Parathyroid adenoma (tissue), 2 donors: ENCODE results near the gene PACRG.

Experiments used
- H2AFZ ChIP-seq: fragments of 300-600 bp; sonication (generic); one replicate; pipeline ENCODE4 v1.7.0; 2017; ENCODE audit warnings: antibody characterized with exemption, mild to moderate bottlenecking
- H3K27ac ChIP-seq: fragments of 300-600 bp; sonication (generic); one replicate; pipeline ENCODE4 v1.7.0; 2017
- H3K27me3 ChIP-seq: fragments of 300-600 bp; sonication (generic); one replicate; pipeline ENCODE4 v1.7.0; 2017; ENCODE audit warnings: low read length; ENCODE audit not compliant: control insufficient read depth, insufficient read depth
- H3K36me3 ChIP-seq: fragments of 300-600 bp; sonication (generic); one replicate; pipeline ENCODE4 v1.7.0; 2017; ENCODE audit warnings: low read length; ENCODE audit not compliant: control insufficient read depth, insufficient read depth
- H3K4me1 ChIP-seq: fragments of 300-600 bp; sonication (generic); one replicate; pipeline ENCODE4 v1.7.0; 2017; ENCODE audit warnings: control low read depth
- H3K4me2 ChIP-seq: fragments of 300-600 bp; sonication (generic); one replicate; pipeline ENCODE4 v1.7.0; 2017; ENCODE audit warnings: low read length
- H3K4me3 ChIP-seq: fragments of 300-600 bp; sonication (generic); one replicate; pipeline ENCODE4 v1.7.0; 2017; ENCODE audit warnings: low read depth, low read length
- H3K79me2 ChIP-seq: fragments of 300-600 bp; sonication (generic); one replicate; pipeline ENCODE4 v1.7.0; 2017; ENCODE audit warnings: control low read depth
- H3K9ac ChIP-seq: fragments of 300-600 bp; sonication (generic); one replicate; pipeline ENCODE4 v1.7.0; 2017; ENCODE audit warnings: mild to moderate bottlenecking
- H3K9me3 ChIP-seq: fragments of 300-600 bp; sonication (generic); one replicate; pipeline ENCODE4 v1.7.0; 2017; ENCODE audit warnings: low read length; ENCODE audit not compliant: control insufficient read depth
- CTCF ChIP-seq: fragments of 300-600 bp; sonication (generic); IDR thresholded peaks from one replicate; pipeline ENCODE4 v1.7.0; 2017; ENCODE audit warnings: antibody characterized with exemption, mild to moderate bottlenecking
- donor health status: primary hyperparathyroidism.

Gene PACRG

GRCh38 chr6:162710936-162711335, 16.8 kb upstream of the PACRG start:
- Histone ChIP-seq H3K4me1 (no peaks in the 10 kb centered on the region), H3K4me2 (no peak overlapping the region), H3K27ac (no peak overlapping the region), H3K9me3 (no peaks in the 10 kb centered on the region), H3K27me3 (no peaks in the 10 kb centered on the region), H3K79me2 (no peaks in the 10 kb centered on the region), H3K4me3 (no peak overlapping the region), H2AFZ (no peak overlapping the region), H3K9ac (no peak overlapping the region), H3K36me3 (no peaks in the 10 kb centered on the region)
- TF ChIP-seq CTCF = no peak

DNA sequence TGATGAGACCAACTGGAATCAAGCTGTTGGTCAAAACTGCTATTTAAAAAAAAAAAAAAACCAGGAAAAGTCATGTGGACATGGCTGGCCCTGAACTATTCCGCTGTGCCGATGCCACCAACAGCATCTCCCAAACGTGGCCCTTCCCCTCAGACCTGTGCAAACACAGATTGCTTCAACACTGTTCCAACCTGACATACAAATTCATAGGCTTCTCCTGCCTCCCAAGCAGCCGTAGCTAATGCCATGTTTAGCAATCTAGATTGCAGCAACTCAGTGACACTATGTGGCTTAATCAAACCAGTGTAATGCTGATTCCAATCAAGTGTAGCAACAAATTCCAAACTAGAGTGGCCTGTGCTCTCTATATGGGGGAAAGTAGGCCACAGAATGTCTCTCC, 16.4 kb upstream of the PACRG start:
- H3K4me1 ChIP-seq = no peaks in the 10 kb centered on the region
- H2AFZ ChIP-seq = no peak overlapping the region
- TF ChIP-seq CTCF = no peak
- no peak overlapping the region for H3K9ac ChIP-seq
- H3K27ac ChIP-seq = no peak overlapping the region
- H3K4me2 ChIP-seq = no peak overlapping the region
- H3K9me3 ChIP-seq = no peaks in the 10 kb centered on the region
- H3K79me2 ChIP-seq = no peaks in the 10 kb centered on the region
- no peak overlapping the region for H3K4me3 ChIP-seq
- no peaks in the 10 kb centered on the region for H3K27me3 ChIP-seq
- H3K36me3 ChIP-seq = no peaks in the 10 kb centered on the region

DNA sequence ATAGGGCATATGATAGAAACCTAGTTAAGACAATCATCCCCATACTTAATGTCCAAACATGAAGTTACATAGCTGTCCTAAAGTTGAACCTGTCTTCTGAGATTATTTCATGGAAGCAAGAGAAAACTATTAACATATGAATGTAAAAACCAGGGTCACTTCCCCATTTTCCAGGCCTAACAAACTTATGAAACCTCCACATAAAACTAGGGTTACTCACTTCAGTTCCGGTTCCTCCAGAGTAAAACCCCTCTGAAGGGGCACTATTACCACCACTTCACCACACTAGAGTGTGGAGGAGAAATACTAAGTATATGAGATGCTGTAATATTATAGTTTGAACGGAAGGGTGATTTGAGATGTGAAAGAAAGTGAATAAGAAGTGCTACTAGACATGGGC, 15.1 kb upstream of the PACRG start:
- no peak overlapping the region for H3K4me2 ChIP-seq
- H3K36me3 ChIP-seq = no peaks in the 10 kb centered on the region
- H3K27me3 ChIP-seq = no peaks in the 10 kb centered on the region
- no peaks in the 10 kb centered on the region for H3K9me3 ChIP-seq
- H3K9ac ChIP-seq = no peak overlapping the region
- no peak overlapping the region for H3K4me3 ChIP-seq
- peaks cover 4% of the 10 kb centered on the region for H3K79me2 ChIP-seq
- TF ChIP-seq CTCF = no peak
- no peak overlapping the region for H3K27ac ChIP-seq
- no peaks in the 10 kb centered on the region for H3K4me1 ChIP-seq
- no peak overlapping the region for H2AFZ ChIP-seq

DNA sequence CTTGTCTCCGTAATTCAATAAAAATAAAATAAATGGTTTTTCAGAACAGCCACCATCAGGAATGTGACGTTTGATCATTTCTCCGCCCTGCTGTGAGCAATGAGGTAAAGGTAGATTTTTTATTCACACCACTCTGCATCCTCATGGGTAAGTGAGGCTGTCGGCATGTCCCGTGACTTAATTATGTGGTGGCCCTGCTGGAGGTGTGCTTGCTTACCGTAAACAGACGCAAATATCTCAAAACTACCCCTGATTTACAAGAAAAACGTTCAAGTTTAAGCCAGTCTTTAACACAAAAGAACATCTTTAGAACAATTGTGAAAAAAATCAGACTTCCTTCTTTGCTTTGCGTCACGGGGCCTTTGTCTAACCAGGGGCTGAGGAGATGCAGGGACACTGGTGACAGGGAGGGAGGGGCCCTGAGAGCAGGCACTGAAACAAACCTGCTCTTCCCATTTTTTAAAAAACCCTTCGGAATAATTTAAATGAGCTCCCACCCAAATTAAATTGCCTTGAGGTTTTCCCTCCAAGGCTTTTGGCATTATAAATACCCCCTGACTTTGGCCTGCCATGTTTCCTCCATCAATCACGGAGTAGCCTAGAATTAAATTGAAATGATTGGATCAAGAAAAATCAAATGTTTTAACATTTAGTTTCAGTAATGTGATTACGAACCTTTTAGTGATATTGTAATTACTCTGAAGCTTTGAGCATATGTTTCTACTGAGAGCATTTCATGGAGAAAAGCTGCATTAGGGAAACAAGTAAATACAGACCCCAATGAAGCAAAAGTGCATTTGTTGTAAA, 13.6 kb upstream of the PACRG start:
- no peak overlapping the region for H2AFZ ChIP-seq
- no peaks in the 10 kb centered on the region for H3K27me3 ChIP-seq
- H3K9ac ChIP-seq = no peak overlapping the region
- H3K9me3 ChIP-seq = no peaks in the 10 kb centered on the region
- no peak overlapping the region for H3K27ac ChIP-seq
- no peaks in the 10 kb centered on the region for H3K36me3 ChIP-seq
- no peak overlapping the region for H3K4me3 ChIP-seq
- H3K79me2 ChIP-seq = peaks cover 4% of the 10 kb centered on the region
- H3K4me2 ChIP-seq = no peak overlapping the region
- H3K4me1 ChIP-seq = no peaks in the 10 kb centered on the region
- no peak for TF ChIP-seq CTCF

GRCh38 chr6:162715601-162716000, 12.2 kb upstream of the PACRG start:
- H3K4me2 ChIP-seq = no peak overlapping the region

More at GRCh38 chr6:162715601-162716000, 12.2 kb upstream of the PACRG start:
- Histone ChIP-seq H2AFZ (no peak overlapping the region), H3K27ac (no peak overlapping the region), H3K27me3 (no peaks in the 10 kb centered on the region), H3K9me3 (no peaks in the 10 kb centered on the region), H3K79me2 (peaks cover 4% of the 10 kb centered on the region), H3K36me3 (no peaks in the 10 kb centered on the region), H3K4me1 (no peaks in the 10 kb centered on the region), H3K4me3 (no peak overlapping the region), H3K9ac (no peak overlapping the region)
- TF ChIP-seq CTCF = no peak
